ENCODE data around the gene CCBE1.

Gene CCBE1

DNA sequence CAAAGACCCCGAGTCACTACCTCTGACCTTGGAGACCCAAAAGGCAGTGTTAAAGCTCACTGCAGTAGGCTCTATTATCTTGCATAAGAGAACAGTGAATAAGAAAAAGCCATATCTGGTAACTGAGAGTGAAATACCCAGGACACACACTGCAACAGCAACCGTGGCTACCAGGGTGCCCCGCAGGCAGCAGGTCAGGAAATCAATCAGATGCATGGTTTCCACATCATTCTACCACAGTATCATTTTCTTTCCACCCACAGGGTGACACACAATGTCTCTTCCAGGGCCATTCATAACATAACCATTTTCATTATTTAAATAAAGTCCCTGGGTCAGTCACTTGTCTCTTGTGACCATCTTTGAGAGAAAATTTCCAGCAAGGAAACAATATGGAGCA, 131.3 kb downstream of the CCBE1 start:
- FAIRE-seq = no peak

DNA sequence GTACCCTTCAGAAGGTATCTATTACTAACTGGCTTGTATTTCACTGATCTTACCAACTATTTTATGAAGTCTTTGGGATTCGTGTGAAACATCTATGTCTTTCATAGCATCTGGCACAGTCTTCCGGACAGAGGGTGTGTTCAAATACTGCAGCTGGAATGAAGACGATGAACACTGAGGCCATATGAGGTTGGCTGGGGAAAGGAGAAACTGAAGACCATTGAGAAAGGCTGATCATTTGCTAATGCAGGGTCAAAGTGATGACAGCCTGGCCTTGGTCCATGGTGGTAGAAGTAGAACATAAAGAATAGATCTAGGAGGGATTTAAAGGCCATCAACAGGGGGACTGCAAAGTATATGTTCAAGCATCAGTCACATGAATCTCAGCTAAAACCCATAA, 132.7 kb downstream of the CCBE1 start:
- FAIRE-seq = no peak

DNA sequence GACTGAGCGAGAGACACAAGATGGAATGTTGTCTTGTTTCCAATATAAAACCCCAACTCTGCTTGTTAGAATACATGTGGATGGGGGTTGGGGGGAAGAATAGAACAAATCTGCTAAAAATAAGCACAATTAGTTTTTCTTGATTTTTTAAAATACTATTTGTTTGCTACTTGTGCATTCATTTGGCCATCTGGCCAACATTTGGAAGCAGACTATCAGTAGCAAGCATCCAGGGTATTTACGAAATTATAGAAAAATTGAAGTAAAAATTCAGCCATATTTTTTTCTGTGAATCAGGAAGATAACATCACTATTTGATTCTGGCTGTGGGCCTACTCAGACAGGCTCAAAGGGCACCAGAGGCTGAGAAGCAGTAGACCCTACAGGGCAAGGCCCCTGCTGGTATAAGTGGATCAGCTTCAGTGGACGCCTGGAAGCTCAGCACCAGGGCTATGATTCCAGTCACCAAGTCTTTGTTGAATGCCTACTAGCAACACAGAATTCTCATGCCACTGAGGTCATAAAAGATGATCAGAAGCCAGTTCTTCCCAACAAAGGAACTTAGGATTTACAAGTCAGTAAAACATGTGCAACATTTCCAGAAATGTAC, 133.9 kb downstream of the CCBE1 start:
- no peak for FAIRE-seq

DNA sequence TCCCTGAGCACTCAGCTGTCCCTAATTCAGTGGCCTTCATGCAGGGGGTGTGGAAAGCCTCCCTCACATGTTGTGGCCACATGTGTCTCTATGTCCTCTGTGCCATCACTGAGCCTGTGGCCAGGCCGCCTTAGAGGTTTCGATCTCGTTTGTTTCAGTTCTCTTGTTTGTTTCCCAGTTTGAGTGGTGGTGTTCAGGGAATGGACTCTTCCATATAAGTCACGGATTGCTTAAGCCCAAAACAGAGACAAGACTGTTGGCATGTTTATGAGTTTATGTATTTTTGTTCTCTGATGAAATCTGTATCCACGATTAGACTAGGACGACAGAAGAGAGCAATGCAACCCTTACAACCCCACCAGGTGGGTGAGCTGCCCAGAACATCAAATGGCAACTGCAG, 134.5 kb downstream of the CCBE1 start:
- FAIRE-seq = no peak

DNA sequence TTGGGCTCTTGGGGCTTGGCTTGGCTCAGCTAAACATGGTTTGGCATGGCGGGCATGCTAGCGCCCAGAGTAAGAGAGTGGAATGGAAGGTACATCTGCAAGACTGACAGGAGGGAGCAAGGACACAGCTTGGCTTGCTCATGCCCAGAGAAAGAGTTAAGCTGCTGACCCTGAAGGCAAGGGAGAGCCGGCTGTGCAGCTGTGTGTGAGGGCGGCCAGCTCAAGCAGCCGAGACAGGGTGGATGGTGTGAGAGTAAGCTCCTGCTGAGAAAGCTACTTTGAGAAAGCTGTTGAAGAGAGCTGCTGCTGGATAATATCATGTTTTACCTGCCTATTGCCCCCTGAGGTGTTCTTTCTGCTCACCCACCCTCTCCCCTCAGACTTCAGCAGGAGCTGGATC, 135.6 kb downstream of the CCBE1 start:
- FAIRE-seq = no peak

DNA sequence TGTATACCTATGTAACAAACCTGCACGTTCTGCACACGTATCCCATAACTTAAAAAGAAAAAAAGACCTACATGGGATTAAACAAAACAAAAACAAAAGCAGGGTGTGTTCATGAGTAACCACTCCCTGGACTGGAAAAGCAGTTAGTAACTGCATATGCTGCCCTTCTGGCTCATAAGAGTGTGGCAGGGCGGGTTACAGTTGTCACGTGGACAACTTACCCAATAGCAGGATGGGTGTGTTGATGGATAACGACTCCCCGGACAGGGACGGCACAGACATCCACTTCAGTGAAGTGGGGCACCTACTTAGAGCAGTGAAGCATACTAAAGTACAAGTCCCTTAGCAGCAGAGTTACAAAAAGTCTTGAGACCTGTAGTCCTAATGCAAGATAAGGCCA, 136.7 kb downstream of the CCBE1 start:
- no peak for FAIRE-seq

DNA sequence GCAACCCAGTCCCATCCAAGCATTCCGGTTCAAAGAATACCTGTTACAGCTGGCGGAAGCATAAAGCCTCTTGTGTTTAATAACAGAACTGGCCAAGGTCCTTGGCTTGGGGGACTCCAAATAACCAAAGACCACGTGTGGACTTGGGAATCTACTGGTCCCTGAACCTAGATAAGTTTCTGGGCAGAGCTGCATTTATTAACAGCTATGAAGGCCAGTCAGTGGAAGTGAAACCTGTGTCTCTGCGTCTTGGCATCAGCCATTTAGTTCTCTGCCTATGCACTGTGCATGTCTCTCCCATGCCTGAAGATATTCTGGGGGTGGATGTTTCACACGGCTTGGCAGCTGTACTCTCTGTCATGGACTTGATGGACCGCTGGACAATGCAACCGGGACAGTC, 137.7 kb downstream of the CCBE1 start:
- FAIRE-seq = no peak

DNA sequence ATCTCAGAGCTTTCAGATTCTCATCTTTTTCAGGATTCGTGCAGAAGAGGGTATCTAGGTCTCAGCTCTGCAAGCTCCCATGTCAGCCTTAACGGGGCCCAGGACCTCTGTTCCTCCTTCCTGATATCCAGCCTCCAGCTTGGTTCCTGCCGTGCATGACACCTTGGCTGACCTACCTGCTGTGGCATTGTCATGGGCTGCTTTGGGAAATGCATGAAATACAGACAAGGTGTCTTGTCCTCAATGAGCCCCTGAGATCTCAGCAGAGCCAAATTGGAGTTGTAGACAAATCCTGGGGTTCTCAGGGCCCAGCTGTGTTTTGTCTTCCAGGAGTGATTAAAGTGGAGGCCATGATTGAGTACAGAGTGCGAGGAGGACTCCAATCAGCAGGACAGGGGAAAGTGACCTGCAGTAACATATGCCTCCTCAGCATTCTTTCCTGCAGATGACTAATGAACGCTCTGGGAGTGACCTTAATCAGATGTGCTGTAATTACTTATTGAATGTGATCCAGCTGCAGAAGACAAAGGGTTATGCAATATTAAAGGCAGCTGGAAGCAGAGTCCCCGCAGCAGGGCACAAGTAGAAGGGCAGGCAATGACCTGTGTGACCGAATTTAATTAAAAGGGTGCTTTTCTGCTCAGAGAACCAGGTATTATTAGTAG, 141.1 kb downstream of the CCBE1 start:
- FAIRE-seq = no peak

DNA sequence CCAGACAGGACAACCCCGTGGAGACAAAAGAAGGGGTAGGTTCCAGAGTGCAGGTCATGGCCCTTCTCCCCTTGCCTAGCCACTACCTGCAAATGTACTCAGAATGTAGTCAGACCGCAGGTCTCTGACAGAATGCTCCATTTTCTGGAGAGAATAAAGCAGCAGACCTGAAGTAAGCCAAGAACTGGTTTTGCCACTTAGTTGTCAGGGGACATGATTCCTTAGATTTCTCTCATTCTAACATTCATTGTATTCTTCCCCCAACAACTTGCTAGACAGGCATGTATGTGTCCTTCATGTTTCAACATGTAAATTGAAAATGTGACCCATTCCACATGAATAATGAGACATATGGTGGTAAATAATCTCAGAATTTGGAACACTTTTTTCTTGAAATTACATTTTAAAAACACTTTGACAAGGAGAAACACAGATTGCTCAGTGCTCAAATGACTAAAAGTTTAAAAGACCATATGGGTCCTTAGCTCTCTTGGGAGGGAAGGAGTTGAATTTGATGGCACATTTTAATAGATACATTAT, 142.4 kb downstream of the CCBE1 start:
- no peak for FAIRE-seq

DNA sequence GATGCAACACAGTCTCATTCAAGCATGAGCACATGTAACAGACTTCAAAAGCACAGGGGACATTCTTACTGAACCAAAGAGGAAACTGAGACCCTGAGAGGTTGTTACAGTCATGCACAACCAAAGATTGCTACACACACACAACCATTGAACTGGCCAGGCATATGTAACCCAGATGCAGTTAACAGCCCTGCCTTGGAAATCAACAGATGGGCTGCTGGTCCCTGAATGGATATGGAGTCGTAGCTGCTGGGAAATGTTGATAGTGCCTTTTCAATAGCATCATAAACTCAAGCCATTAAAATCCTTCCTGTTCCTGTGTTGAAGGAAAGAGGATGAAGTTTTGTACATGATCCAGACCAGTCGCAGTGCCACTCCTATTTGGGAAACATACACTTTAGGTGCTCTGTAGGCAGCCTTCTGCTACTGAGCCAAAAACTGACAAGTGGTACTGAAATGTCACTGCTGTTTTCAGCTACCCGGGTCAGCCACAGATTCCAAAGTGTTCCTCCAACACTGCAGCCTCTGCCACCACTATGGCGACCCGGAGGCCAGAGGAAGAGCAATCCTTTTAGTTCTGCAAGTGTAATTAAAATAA, 143.9 kb downstream of the CCBE1 start:
- FAIRE-seq = no peak

DNA sequence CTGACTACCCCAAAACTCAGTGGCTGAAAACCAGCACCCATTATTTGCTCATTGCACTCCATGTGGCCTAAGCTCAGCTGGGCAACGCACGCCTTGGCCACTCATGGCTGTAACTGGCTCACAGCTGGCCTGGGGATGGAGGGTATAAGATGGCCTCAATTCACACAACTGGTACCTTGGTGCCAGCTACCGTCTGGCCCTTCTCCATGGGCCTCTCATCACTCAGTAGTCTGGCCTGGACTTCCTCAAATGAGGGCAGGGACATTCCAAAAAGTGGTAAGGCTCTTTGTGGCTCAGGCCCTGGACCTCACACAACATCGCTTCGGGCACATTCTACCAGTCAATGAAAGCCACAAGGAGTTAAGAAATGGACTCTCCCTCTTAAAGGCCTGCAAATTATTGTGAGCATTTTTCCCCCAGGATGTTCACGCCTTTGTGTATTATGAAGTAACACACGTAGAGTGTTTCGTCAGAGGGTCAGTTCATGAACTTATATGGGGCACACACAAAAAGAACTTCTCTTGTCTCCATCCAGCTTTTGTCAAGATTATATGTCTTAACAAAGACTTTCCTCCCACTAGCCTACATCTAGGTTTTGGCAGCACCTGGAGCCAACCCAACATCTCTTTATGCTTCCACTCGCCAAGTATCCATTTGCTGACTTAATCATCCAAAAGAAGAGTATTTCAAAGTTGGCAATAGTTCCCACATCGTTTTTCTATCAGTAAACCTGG, 145.2 kb downstream of the CCBE1 start:
- no peak for FAIRE-seq

DNA sequence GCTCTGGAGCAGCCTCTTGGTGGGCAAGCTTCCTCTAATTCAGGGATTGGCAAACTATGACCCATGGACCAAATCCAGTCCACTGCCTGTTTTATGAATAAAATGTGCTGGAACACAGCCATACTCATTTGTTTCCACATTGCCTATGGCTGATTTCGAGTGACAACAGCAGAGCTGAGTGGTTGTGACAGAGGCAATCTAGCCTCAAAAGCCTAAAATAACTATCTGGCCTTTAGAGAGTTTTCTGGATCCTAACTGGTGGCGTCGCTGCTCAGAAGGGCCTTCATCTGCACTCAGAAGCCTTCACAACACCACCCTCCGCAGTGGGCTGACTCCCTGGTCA, 147.1 kb downstream of the CCBE1 start:
- no peak for FAIRE-seq

DNA sequence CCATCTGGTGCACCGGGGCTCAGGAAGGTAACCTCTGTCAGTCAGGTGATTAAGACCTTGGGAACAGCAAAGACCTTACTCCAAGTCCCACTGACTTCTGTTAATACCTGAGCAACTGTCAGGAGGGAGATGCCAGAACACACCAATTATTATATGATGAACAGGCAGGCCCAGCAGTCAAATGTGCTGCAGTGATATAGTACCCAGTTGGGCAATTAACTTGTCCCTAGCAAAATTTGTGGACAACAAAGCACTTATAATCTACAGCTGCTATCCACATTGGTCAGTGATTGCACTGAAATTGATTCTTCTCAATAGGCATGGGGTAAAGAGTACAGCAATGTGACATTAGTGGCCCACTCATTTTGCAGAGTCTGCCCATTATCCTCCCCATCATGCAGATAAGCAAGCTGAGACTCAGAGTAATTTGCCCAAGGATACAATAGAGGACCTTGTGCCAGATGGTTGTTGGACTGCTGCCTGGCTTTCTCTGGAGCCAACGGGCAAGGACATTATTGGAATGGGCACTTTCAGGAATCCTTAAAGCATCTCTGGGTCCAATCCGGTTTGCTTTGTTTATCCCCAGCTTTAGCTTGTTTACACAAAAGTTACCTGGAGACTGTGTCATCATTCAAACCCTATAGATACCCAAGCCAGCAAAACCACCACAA, 147.6 kb downstream of the CCBE1 start:
- no peak for FAIRE-seq

DNA sequence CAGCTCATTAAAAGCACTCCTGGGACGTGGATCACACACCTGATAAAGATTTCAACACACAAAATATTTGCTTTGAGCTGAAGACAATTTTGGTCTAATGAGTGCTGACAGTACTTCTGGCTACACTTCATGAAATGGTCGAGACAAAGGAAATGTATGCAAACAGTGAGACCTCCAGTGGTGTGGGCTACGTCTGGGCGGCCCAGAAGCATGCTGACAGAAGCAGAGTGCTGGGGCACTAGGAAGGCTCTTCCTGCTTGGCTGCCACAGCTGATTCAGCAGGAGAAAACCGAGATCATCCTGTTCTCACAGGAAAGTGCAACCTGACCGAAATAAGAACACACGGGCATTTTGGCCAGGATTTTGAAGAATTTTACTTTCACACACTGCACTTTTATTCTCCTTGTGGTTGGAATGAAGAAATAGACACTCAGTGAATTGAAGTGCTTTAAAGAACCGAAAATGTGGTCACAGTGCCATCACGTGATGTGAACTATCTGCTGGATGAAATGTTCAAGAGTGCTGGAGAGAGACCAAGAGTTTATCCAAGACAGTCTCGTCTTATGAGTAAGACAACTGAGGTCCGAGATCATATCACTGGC, 149.5 kb downstream of the CCBE1 start:
- no peak for FAIRE-seq

DNA sequence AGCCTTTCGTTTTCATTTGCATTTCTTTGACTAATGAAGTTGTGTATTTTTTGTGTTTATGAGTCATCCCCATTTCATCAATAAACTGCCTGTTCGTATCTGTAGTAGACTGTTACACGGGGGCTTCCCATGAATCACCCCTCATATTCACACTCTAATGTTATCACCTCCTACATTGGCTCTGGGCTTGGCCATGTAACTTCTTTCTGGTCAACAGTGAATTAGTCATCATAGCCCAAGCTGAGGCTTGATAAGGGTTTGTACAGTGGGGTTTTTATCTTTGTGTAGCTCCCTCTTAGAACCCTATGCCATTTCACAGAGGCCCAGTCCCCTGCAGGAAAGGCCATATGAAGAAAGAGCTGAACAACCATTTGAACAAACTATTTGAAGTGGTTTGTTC, 151.0 kb downstream of the CCBE1 start:
- no peak for FAIRE-seq

DNA sequence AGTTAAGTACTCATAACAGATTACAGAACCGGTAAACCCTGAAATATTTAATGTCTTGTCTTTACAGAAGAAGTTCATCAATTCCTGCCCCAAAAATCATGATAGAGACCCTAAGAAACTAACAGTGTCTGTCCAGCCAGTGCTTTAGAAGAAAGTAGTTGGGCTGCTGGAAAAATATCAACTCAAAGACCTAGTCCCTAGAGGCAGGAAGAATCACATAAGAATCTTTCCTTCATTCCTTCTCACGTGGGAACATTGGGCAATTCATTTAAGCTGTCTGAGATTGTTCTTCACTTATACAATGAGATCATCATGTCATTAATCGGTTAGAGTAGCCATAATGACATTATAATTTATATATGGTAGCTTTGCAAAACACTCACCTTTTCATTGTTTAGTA, 156.4 kb downstream of the CCBE1 start:
- no peak for FAIRE-seq

DNA sequence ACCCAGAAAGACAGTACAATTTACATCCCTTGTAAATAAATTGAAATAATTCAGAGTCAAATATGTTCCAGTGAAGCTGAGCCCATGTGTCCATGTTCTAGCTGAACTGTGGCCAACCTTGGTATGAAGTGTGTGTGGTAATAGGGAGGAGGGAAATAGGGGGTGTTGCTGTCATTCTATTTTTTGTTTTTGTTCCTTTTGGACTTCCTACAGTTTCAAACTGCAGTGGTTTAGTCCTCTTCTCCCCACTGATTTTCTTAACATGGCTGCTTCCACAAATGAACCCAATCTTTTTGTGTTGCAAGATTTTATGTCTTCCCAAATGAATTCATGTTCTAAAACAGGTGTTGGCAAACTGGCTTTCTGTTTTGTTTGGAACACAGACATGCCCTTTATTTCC, 156.9 kb downstream of the CCBE1 start:
- no peak for FAIRE-seq

DNA sequence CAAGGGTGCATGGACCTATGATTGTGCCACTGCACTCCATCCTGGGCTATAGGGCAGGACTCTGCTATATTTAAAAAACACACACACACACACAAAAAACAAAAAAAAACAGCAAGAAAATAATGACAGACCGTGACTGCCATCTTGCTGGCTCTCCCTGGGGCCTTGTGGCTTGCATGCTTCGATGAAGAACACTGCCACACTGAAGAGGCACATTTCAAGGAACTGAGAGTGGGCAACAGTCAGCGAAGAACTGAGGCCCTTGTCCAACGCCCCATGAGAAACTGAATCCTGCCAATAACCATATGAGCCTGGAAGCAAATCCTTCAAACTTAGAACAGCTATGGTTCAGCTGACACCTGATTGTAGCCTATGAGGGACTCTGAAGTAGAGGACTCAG, 158.1 kb downstream of the CCBE1 start:
- no peak for FAIRE-seq

DNA sequence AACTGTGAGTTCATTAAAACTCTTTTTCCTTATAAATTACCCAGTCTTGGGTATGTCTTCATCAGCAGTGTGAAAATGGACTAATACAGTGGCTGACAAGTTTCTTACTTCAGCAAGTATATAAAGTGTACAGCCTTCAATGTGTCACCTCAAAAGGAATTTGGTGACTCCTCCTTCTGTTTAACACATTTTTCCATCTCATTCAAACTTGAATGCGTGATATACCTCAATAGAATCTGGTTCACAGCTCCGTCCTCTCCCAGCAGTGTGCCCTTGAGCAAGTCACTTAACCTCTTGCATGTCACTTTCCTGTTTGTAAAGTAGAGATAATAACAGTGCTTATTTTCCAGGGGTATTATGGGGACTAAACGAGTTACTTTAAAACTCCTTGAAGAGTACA, 159.6 kb downstream of the CCBE1 start:
- no peak for FAIRE-seq

DNA sequence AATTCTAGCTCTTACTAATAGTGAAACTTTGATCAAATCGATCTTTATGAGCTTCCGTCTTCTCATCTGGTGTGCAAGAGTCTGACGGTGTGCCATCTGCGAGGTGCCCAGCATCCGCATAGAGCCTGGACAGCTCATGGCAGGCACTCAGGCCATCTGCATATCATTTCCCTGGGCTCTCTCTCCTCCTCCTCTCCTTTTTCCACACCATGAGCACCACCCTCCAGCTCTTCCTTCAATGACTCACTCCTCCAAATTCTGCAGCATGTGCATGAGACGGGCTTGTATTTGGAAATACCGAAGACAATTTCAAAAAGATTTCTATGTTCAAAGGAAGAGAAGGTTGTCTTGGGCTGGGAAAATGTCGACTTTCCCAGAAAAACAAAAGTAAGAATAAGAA, 161.1 kb downstream of the CCBE1 start:
- FAIRE-seq = no peak

DNA sequence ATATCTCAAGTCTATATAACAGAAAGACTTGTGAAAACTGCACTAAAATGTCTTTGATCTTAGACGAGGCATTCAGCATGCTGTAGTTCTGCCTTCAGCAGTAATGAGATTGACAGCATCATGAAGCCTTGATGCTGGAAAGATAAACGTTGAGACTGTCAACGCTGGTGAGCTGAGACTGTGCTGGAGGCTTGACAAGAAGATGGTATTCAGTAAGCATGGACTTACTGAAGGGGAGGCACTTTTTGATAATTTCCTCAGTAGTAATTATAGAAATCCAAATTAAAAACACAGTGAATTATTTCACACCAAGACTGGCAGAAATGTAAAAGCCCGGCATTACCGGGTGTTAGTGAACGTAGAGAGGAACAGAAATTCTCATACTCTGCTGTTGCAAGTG, 162.2 kb downstream of the CCBE1 start:
- FAIRE-seq = no peak

DNA sequence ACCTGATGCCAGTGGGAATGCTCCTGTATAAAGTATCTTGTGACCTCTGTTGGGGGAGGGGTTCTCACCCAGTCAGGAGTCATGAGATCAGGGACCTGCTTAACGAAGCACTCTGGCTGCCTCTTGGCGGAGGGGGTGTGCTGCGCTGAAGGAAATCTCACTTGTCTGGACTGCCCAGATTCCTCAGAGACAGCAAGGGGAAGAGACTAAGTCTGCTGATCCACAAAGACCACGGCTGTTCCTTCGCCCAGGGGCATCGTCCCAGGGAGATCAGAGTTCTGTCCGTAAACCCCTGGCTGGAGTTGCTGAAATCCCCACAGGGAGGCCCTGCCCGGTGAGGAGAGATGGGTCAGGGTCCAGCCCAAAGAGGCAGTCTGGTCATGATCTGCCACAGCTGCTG, 168.4 kb downstream of the CCBE1 start:
- FAIRE-seq = no peak

Data from A204.1 (cell line).